Progenitor cell of endocrine pancreas (in vitro differentiated cells): ENCODE data around the gene EDA2R. TPM values are rescaled to one million over a fixed set of nuclear protein-coding genes. Genes with fewer than 3 reads are reported as not detected.

Experiments
- DNase-seq: peaks from one replicate; pipeline ENCODE4 v3.0.0; 2021; ENCODE audit warnings: low spot score; ENCODE audit not compliant: unreplicated experiment
- H3K27ac Mint-ChIP-seq: 2 replicates; pipeline ENCODE4 v1.8.0; 2021; ENCODE audit warnings: mild to moderate bottlenecking, moderate library complexity, mixed read lengths
- H3K27me3 Mint-ChIP-seq: 2 replicates; pipeline ENCODE4 v1.8.0; 2021; ENCODE audit warnings: mixed read lengths
- H3K36me3 Mint-ChIP-seq: 2 replicates; pipeline ENCODE4 v1.8.0; 2022; ENCODE audit warnings: mixed read lengths; ENCODE audit not compliant: insufficient read depth
- H3K4me1 Mint-ChIP-seq: 2 replicates; pipeline ENCODE4 v1.8.0; 2021; ENCODE audit warnings: low read depth, mixed read lengths
- H3K4me3 Mint-ChIP-seq: 2 replicates; pipeline ENCODE4 v1.8.0; 2021; ENCODE audit warnings: low read depth, mild to moderate bottlenecking, moderate library complexity, mixed read lengths
- H3K9me3 Mint-ChIP-seq: 2 replicates; pipeline ENCODE4 v1.8.0; 2021; ENCODE audit warnings: low read depth, mixed read lengths
- total RNA-seq: library from RNA; stranded (reverse); gene quantifications from 2 replicates; pipeline ENCODE4 v1.2.1, GENCODE V29; 2021
- TF ChIP-seq, protein P1 (sequence below): fragments of 200-600 bp; sonication (generic); IDR thresholded peaks from one replicate; pipeline ENCODE4 v1.5.0; 2021; ENCODE audit warnings: antibody characterized with exemption, mild to moderate bottlenecking; ENCODE audit not compliant: unreplicated experiment

Gene EDA2R
- total RNA-seq, 1 donor from 2014 or later: 4.2 TPM

- H3K9me3 Mint-ChIP-seq: peaks cover 29% of the 10 kb centered on the region
- no peaks in the 10 kb centered on the region for H3K36me3 Mint-ChIP-seq
- H3K27ac Mint-ChIP-seq: no peak overlapping the region
- H3K4me3 Mint-ChIP-seq: no peak overlapping the region
- TF ChIP-seq, protein P1, sequence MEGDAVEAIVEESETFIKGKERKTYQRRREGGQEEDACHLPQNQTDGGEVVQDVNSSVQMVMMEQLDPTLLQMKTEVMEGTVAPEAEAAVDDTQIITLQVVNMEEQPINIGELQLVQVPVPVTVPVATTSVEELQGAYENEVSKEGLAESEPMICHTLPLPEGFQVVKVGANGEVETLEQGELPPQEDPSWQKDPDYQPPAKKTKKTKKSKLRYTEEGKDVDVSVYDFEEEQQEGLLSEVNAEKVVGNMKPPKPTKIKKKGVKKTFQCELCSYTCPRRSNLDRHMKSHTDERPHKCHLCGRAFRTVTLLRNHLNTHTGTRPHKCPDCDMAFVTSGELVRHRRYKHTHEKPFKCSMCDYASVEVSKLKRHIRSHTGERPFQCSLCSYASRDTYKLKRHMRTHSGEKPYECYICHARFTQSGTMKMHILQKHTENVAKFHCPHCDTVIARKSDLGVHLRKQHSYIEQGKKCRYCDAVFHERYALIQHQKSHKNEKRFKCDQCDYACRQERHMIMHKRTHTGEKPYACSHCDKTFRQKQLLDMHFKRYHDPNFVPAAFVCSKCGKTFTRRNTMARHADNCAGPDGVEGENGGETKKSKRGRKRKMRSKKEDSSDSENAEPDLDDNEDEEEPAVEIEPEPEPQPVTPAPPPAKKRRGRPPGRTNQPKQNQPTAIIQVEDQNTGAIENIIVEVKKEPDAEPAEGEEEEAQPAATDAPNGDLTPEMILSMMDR: no peak
- H3K27me3 Mint-ChIP-seq: no peaks in the 10 kb centered on the region
- DNase-seq: no peak
- H3K4me1 Mint-ChIP-seq: no peaks in the 10 kb centered on the region
These were observed 37.5 kb upstream of the EDA2R start for GRCh38 chrX:66676413-66676812.

DNA sequence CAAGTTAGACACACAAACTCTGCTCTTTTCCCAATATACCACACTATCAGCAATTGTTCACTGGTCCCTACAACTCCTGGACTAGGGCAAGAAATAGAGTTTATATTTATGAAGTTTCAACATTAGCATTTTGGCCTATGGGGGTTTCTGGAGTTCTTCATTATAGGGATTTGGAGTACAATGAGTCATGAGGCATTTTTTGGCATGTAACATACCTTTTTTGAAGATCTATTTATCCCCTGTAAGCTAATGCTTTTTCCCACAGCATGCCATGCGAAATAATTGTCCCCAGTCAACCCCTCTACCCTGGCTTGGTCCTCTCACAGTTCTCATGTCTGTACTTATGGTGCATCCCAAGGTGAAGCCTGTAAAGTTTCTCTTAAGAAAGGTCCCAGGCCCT, 36.7 kb upstream of the EDA2R start:
- TF ChIP-seq, protein P1: no peak
- Mint-ChIP-seq H3K4me3 (no peak overlapping the region), H3K27ac (no peak overlapping the region), H3K36me3 (no peaks in the 10 kb centered on the region), H3K4me1 (no peaks in the 10 kb centered on the region), H3K27me3 (no peaks in the 10 kb centered on the region), H3K9me3 (peaks cover 34% of the 10 kb centered on the region)
- no peak for DNase-seq

GRCh38 chrX:66674506-66674905, 35.6 kb upstream of the EDA2R start:
- Mint-ChIP-seq H3K4me1 (no peaks in the 10 kb centered on the region), H3K27ac (no peak overlapping the region), H3K9me3 (peaks cover 36% of the 10 kb centered on the region), H3K4me3 (no peak overlapping the region), H3K36me3 (no peaks in the 10 kb centered on the region), H3K27me3 (no peaks in the 10 kb centered on the region)
- TF ChIP-seq, protein P1: no peak
- no peak for DNase-seq

DNA sequence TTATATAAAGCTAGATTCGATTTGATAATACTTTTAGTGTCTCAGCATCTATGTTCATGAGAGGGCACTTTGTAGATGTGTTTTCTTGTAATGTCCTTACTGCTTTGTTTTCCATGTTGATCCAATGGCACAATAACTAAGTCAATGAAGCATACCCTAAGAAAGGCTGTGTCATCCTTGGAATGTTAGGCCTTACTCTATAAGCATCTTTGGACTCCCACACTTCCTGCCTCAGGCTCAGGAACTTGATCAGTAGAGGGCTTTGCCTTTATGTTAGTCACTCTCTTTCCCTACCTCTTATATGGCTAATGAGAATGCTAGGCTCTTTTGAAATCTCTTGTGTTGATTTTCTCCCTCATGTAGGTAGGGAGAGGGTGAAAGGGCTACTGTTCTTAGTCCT, 33.2 kb upstream of the EDA2R start:
- no peak for DNase-seq
- TF ChIP-seq, protein P1: no peak
- no peak overlapping the region for H3K4me3 Mint-ChIP-seq
- H3K9me3 Mint-ChIP-seq: peaks cover 38% of the 10 kb centered on the region
- H3K4me1 Mint-ChIP-seq: no peaks in the 10 kb centered on the region
- H3K27me3 Mint-ChIP-seq: no peaks in the 10 kb centered on the region
- no peaks in the 10 kb centered on the region for H3K36me3 Mint-ChIP-seq
- no peak overlapping the region for H3K27ac Mint-ChIP-seq

DNA sequence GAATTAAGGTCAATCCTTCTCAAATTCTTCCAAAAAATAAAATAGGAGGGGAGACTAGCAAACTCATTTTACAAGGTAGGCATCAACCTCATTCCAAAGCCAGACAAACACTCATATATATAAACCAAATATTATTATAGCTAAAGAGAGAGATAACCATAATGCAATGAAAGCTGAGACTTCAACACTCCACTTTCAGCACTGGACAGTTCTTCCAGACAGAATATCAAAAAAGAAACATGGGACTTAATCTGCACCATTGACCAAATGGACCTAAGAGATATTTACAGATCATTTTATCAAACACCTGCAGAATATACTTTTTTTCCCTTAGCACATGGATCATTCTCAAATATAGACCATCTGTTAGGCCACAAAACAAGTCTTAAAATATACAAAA, 15.5 kb upstream of the EDA2R start:
- H3K27me3 Mint-ChIP-seq: no peaks in the 10 kb centered on the region
- TF ChIP-seq, protein P1: no peak
- H3K27ac Mint-ChIP-seq: no peak overlapping the region

More for the DNA sequence above, 15.5 kb upstream of the EDA2R start:
- H3K36me3 Mint-ChIP-seq: no peaks in the 10 kb centered on the region
- H3K4me1 Mint-ChIP-seq: no peaks in the 10 kb centered on the region
- DNase-seq: no peak
- H3K9me3 Mint-ChIP-seq: peaks cover 42% of the 10 kb centered on the region
- H3K4me3 Mint-ChIP-seq: no peak overlapping the region
